ENCODE measurements around the gene EDN1. TPM values are rescaled to one million over a fixed set of nuclear protein-coding genes. Genes with fewer than 3 reads are reported as not detected.

Gene EDN1
- total and polyA plus RNA-seq, 12 donors: 0.36 to 7.8 (median 3.4) TPM

DNA sequence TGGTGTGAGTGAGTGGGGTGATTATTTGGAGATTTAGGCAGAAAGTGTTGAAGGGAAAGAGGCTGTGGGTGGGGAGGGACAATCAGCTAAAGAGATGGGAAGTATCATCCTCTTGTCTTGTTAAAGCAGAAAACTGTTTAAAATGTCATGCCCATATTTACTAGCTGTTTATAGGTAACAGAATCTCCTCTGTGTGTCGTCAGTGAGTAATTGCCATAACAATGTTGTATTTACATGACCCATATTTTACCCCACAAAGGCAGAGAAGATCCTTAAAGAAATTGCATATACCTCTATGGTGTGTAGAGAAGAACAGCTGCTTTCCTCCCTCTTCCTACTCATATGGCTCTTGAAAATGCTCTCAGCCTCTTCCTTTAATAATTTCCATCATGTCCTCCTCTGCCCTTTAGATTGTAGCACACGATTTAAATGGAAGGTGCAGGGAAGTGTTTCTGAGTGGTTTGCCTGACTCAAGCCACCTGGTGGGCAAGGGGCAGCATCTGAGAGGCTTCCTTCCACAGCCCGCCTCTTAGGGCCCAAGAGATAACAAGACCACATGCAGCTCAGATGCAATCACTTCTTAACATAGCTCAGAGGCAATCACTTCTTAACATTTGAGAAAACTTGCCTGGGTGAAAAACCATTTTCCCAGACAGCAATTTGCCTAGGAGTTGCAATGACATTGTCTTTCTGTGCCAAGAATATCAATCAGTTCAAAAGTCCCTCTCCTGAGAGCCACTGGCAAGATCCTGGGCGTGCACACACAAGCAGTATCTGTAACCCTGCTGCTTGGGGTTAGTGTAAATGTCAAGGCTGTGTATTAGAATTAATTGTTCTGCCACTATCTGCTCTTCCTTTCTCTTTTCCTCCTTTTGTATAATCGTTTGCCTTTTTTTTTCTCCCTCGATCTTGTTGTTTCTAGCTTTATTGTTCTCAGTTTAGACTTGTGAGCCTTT is 44.1 kb upstream of the EDN1 start:
- Histone ChIP-seq H3K36me3 (no peaks in the 10 kb centered on the region), H3K27ac (no peak overlapping the region), H3K9me3 (no peaks in the 10 kb centered on the region), H3K4me1 (peaks cover 0 to 12% (median 0%) of the 10 kb centered on the region in 9 donors), H3K27me3 (peaks cover 0 to 4% (median 0%) of the 10 kb centered on the region in 7 donors), H3K4me3 (no peak overlapping the region)
- ATAC-seq (no peak), DNase-seq (no peak)
- TF ChIP-seq, protein P1, sequence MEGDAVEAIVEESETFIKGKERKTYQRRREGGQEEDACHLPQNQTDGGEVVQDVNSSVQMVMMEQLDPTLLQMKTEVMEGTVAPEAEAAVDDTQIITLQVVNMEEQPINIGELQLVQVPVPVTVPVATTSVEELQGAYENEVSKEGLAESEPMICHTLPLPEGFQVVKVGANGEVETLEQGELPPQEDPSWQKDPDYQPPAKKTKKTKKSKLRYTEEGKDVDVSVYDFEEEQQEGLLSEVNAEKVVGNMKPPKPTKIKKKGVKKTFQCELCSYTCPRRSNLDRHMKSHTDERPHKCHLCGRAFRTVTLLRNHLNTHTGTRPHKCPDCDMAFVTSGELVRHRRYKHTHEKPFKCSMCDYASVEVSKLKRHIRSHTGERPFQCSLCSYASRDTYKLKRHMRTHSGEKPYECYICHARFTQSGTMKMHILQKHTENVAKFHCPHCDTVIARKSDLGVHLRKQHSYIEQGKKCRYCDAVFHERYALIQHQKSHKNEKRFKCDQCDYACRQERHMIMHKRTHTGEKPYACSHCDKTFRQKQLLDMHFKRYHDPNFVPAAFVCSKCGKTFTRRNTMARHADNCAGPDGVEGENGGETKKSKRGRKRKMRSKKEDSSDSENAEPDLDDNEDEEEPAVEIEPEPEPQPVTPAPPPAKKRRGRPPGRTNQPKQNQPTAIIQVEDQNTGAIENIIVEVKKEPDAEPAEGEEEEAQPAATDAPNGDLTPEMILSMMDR (IDR thresholded peaks at IDR 0.05): no peak
- WGBS, 2 donors: 54 to 55% methylated on average over 6 of the region's 6 CpGs
- intact Hi-C loops (cut with DNase I): no loop called here

DNA sequence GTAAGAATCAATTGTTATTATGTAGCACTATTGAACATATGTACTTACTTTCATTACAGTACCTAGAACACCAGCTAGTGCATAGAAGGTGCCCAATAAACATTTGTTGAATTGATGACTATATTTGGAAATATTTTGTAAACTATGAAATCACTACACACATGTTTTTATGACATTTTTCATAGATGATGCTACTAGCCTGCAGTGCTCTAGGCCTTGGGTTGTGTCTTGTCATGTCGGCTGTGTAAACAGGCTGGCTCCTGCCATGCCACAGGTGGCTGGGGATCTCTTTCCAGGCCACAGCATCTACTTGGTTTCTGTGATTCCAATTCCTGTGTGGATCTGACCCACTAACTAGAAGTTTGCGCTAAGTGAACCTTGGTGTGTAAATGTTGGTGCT is 43.3 kb upstream of the EDN1 start:
- Histone ChIP-seq H3K4me1 (peaks cover 0 to 4% (median 0%) of the 10 kb centered on the region in 9 donors), H3K27ac (no peak overlapping the region), H3K4me3 (no peak overlapping the region), H3K36me3 (no peaks in the 10 kb centered on the region), H3K27me3 (peaks cover 0 to 4% (median 0%) of the 10 kb centered on the region in 7 donors), H3K9me3 (no peaks in the 10 kb centered on the region)
- intact Hi-C loops (cut with DNase I): no loop called here
- no peak for DNase-seq
- no peak for ATAC-seq
- TF ChIP-seq, protein P1 (IDR thresholded peaks at IDR 0.05): no peak
- WGBS, 2 donors: 94 to 95% methylated on average over 2 of the region's 2 CpGs

DNA sequence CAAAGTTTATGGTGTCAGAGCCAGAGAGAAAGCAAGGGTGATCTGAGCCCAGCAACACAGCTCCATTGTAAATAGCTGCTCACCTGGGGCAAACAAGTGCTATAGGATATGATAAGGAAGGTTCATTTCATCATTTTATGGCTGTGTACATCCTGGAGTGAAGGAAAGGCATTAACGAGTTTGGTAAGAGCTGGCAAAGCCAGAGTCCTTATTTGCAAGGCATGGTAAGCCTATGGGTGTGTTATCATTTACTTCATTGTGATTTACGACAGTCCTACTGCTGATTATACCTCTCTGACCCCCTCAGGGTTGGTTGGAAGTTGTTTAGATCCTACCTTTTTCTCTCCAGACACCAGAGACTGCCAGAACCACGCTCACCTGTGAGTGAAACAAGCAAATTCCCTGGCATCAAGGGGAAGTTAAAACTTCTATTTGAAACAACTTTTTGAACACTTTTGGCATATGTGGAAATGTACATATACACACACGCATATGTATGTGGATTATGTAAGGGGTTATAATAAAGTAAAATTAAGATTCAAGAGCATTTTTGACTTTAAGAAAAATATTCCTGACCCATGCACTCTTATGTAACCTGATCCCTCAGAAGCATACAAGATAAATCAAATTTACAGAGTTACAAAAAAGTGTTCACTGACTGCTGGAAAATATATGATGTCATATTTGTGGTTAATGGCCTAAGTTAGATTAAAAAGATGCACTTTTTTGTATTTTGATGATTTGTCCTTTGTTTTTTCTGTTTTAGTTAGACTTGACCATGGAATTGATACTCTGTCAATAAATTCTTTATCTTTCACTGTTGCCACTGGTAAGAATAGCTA is 40.4 kb upstream of the EDN1 start:
- Histone ChIP-seq H3K36me3 (no peaks in the 10 kb centered on the region), H3K27ac (no peak overlapping the region), H3K27me3 (peaks cover 0 to 10% (median 0%) of the 10 kb centered on the region in 7 donors), H3K4me1 (peaks cover 0 to 4% (median 0%) of the 10 kb centered on the region in 9 donors), H3K9me3 (no peaks in the 10 kb centered on the region), H3K4me3 (no peak overlapping the region)
- intact Hi-C loops (cut with DNase I): no loop called here
- no peak for DNase-seq
- WGBS, 2 donors: 89% methylated on average over 4 of the region's 4 CpGs
- ATAC-seq: no peak
- TF ChIP-seq, protein P1 (IDR thresholded peaks at IDR 0.05): no peak

DNA sequence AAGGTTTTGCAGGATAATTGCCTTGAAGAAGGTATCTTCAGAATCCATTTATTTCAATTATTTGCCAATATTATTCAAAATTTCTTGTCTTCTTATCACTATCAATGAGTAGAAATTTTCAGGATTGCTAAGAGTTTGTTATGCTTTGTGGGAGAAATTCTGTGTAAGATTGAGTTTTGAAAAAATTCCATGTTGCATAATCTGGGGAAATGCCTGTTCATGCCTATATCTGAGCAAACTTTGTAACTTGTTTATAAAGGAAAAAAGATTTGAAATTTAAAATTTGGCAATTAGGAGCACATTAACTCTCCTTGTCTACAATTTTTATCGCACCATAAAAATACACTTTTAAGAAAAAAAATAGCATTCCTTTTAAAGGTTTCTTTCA is 39.8 kb upstream of the EDN1 start:
- no peak for ATAC-seq
- Histone ChIP-seq H3K27ac (no peak overlapping the region), H3K36me3 (no peaks in the 10 kb centered on the region), H3K4me3 (no peak overlapping the region), H3K4me1 (peaks cover 0 to 4% (median 0%) of the 10 kb centered on the region in 9 donors), H3K27me3 (peaks cover 0 to 10% (median 0%) of the 10 kb centered on the region in 7 donors), H3K9me3 (no peaks in the 10 kb centered on the region)
- TF ChIP-seq, protein P1 (IDR thresholded peaks at IDR 0.05): no peak
- 95 to 97% methylated on average over 1 of the region's 1 CpG for WGBS, 2 donors
- no peak for DNase-seq
- intact Hi-C loops (cut with DNase I): no loop called here
